Measurements from ENCODE around the gene PML.
"Not testable (repeated sequence)": the region's sequence is repeated elsewhere in the genome, so short reads cannot be mapped to it uniquely, and the experiment has no call there.

PML gene

GRCh38 chr15:74060251-74060650, 65.7 kb downstream of the PML start:
- no peak for DNase-seq (ENCODE audit: low spot score)

DNA sequence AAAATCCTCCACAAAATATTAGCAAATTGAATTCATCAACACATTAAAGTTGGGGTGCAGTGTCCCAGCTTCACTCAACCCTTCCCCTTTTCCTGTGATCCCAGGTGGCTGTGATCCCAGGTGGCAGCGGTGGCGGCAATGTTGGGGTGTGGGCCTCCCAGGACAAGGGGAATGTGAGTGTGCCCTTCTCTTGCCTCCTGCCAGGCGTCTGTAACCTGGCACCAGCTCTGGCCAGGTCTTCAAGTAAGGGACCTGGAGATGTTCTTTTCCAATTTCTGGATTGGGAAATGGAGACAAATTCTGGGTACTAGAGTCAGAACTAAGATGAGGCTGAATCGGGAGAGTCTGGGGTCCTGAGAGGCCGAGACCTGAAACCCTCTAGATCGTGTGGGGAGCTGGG, 67.7 kb downstream of the PML start:
- no peak for DNase-seq (ENCODE audit: low spot score)

- no peak for DNase-seq (ENCODE audit: low spot score)
Observed at GRCh38 chr15:74062671-74063070, 68.2 kb downstream of the PML start.

DNA sequence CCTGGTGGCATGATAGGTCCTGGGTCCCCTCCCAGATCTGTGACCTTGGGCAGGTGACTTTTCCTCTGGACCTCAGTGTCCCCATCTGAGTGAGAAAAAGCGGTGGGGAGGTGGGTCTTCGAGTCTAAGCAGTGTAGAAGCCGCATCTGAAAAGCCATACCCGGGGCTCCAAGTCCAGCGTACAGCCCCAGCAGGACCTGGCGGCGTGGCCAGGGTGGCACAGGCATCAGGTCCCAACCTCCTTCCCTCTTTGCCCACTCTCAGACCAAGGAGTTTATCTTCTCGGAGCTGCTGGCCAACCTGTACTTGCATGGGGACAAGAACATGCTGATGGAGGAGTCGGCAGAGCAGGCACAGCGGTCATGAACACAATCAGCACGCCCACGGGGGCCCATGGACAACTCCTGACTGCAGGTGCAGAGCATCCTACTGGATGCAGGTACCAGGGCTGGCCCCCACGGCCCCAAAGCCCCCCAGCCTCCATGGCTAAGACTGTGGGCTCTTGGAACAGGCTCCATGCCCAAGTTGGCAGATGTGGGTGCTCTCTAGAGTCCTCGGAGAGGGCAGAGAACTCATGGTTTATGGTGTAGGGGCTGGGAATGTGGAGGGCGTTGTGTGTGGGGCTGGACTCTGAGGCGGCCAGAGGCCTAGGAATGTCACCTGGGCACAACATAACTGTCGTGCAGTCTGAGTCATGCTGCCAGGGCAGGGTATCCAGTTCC, 69.1 kb downstream of the PML start:
- not testable (repeated sequence) for DNase-seq (ENCODE audit: low spot score)

DNA sequence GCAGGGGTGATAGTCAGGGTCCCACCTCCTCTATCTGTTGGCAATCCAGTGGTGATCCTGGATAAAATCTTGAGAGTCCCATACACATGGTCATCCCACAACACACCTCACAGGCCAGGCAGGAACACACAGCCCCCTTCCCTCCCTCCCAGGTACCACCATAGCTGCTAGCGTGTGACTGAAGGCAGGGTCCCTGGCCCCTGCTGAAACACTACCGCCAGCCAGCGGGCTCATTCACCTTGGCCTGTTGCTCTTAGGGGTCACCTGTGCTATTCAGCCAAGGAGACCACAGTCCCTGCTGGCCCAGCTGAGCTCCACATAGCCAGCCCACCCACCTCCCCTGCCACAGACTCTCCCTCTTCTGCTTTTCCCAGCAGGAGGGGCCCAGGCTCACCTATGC, 69.7 kb downstream of the PML start:
- not testable (repeated sequence) for DNase-seq (ENCODE audit: low spot score)

- not testable (repeated sequence) for DNase-seq (ENCODE audit: low spot score)
Observed at GRCh38 chr15:74064822-74065221, 70.3 kb downstream of the PML start.

GRCh38 chr15:74065684-74066411, 71.3 kb downstream of the PML start:
- not testable (repeated sequence) for DNase-seq (ENCODE audit: low spot score)

GRCh38 chr15:74071645-74072044, 77.1 kb downstream of the PML start:
- not testable (repeated sequence) for DNase-seq (ENCODE audit: low spot score)

- DNase-seq (ENCODE audit: low spot score) = not testable (repeated sequence)
Observed at GRCh38 chr15:74072132-74072531, 77.6 kb downstream of the PML start.

DNA sequence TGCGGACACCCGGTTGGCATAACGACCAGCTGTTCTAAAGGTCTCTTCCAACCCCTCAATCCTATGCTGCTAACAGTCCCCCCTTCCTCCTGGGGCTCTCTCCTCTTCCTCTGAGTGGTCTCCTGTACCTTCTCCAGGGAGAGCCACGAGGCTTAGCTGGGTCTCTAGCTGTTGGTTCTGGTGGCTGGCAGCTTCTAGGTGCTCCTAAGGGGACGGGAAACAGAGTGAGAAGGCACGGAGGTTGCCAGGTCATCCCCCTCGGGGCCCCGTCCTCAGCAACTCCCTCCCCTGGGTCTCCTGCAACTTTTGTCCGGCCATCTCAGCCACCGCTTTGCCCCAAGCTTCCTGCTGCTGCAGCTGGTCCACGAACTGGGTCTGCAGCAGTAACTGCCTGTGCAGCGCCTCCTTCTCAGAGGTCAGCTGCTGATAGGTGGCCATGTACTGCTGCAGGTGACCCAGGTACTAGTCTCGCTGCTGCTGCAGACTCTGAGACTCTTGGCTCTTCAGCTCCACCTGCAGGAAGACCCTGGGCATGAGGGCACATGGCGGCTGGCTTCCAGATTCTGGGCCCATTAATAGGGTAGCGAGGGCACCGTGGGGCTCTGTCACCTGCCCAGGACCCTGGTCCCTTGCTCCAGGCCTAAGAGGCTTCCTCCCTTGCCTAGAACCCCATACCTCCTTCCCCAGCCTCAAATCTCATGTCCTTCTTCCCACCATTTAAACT, 78.3 kb downstream of the PML start:
- DNase-seq (ENCODE audit: low spot score) = not testable (repeated sequence)

- not testable (repeated sequence) for DNase-seq (ENCODE audit: low spot score)
Observed at GRCh38 chr15:74075781-74076180, 81.3 kb downstream of the PML start.

DNA sequence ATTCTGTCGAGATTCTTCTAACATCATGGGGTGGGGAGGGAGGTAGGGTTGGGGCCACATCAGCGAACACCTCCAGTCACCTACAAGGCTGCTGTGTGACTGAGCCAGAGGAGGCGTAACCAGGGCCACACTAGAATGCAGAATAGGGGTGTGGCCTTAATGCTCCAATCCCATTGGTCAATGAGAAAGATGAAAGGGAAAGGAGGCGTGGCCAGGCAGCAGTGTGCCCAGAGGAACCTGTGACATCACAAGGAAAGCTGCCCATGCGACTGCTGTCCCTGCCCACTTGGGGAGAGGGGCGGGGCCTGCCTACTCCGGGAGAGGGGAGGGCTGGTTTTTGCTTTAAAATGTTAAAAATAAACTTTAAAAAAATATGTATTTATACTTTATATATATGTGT, 87.9 kb downstream of the PML start, which contains the start of gene GOLGA6A:
GOLGA6A (minus strand) TSS at position 101 of the 400 bp plus-strand sequence; CDS start at position 60, 41 bp downstream.
- DNase-seq (ENCODE audit: low spot score) = not testable (repeated sequence)

- DNase-seq (ENCODE audit: low spot score) = not testable (repeated sequence)
Observed at GRCh38 chr15:74094567-74094966, 100.1 kb downstream of the PML start.

DNA sequence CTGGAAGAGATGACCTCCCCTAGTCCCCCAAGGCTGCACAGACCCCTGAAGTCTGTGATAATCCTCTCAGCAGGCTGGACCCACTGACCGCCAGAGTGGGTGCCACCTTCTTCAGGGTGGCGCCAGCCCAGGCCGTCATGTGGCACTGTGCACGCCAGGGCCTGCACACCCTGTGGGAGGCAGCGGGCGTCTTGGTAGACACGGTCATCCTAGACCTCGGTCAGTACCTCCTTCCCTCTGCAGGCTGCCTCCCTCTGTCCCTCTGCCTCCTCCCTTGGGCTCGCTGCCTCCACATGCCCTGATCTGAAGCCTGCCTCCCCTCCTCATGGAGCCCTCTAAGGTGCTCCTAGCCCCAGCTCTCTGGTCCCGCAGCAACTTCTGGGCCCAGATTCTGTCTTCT, 101.1 kb downstream of the PML start:
- not testable (repeated sequence) for DNase-seq (ENCODE audit: low spot score)

GRCh38 chr15:74096753-74097474, 102.4 kb downstream of the PML start:
- not testable (repeated sequence) for DNase-seq (ENCODE audit: low spot score)

All from left forelimb (tissue), 1 donor.